Fibroblast of skin of scalp (primary cell): ENCODE results near the gene LRRC38.

ENCODE experiments used
- DNase-seq: peaks from one replicate; pipeline ENCODE4 v3.0.0-alpha.2; 2013

LRRC38 gene

GRCh38 chr1:13516606-13517005 lies 2.8 kb upstream of the LRRC38 start:
- DNase-seq: no peak

GRCh38 chr1:13514821-13515220 lies 1.0 kb upstream of the LRRC38 start:
- DNase-seq: no peak

- DNase-seq: no peak
Observed at GRCh38 chr1:13513063-13513894, 524 bp downstream of the LRRC38 start.

- DNase-seq: no peak
Observed at GRCh38 chr1:13512472-13512871, 1.3 kb downstream of the LRRC38 start.

GRCh38 chr1:13510499-13510898 lies 3.3 kb downstream of the LRRC38 start:
- DNase-seq: no peak

GRCh38 chr1:13507075-13507474 lies 6.7 kb downstream of the LRRC38 start:
- DNase-seq: no peak

GRCh38 chr1:13505020-13505419 lies 8.8 kb downstream of the LRRC38 start:
- DNase-seq: no peak

GRCh38 chr1:13500806-13501205 lies 13.0 kb downstream of the LRRC38 start:
- no peak for DNase-seq

GRCh38 chr1:13499422-13499821 lies 14.4 kb downstream of the LRRC38 start:
- no peak for DNase-seq

- DNase-seq: no peak
Observed at GRCh38 chr1:13498553-13498952, 15.2 kb downstream of the LRRC38 start.

GRCh38 chr1:13495186-13495585 lies 18.6 kb downstream of the LRRC38 start:
- no peak for DNase-seq

GRCh38 chr1:13494712-13495111 lies 19.1 kb downstream of the LRRC38 start:
- DNase-seq: no peak

GRCh38 chr1:13494025-13494424 lies 19.8 kb downstream of the LRRC38 start:
- DNase-seq: no peak

GRCh38 chr1:13492711-13493110 lies 21.1 kb downstream of the LRRC38 start:
- no peak for DNase-seq

- DNase-seq: no peak
Observed at GRCh38 chr1:13487957-13488356, 25.8 kb downstream of the LRRC38 start.

GRCh38 chr1:13487143-13487868 lies 26.5 kb downstream of the LRRC38 start:
- DNase-seq: no peak

- no peak for DNase-seq
Observed at GRCh38 chr1:13483946-13484345, 29.9 kb downstream of the LRRC38 start.

- DNase-seq: no peak
Observed at GRCh38 chr1:13482600-13482999, 31.2 kb downstream of the LRRC38 start.

GRCh38 chr1:13479171-13479856 lies 34.5 kb downstream of the LRRC38 start:
- no peak for DNase-seq

- no peak for DNase-seq
Observed at GRCh38 chr1:13478692-13479091, 35.1 kb downstream of the LRRC38 start.

GRCh38 chr1:13469343-13469742 lies 44.5 kb downstream of the LRRC38 start:
- no peak for DNase-seq

- DNase-seq: no peak
Observed at GRCh38 chr1:13465515-13465914, 48.3 kb downstream of the LRRC38 start.

- no peak for DNase-seq
Observed at GRCh38 chr1:13462682-13463081, 51.1 kb downstream of the LRRC38 start.
